Measurements from ENCODE around the gene FAAP20.

FAAP20 gene

DNA sequence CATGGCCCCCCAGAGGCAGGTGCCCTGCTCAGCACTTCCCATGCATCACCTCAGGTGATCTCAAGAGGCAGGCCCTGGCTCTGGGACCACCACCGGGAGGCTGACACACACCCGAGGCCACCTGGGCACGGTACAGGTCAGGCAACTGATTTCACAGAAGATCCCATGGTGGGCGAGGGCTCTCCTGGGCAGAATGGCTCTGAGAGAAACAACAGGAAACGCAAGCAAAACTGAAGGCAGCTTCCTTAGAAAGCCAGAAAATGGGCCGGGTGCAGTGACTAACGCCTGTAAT is 22.1 kb upstream of the FAAP20 start:
- no peaks in the 10 kb centered on the region for H3K9me3 ChIP-seq (ENCODE audit: control insufficient read depth, insufficient read depth, low read length)
- no peak for DNase-seq (ENCODE audit: low read depth, low spot score)
- H3K4me3 ChIP-seq (ENCODE audit: low read length) = no peak overlapping the region
- WGBS (ENCODE audit: insufficient coverage, insufficient read length) = no CpG with 5 or more reads among the region's 7 CpGs
- H3K27ac ChIP-seq (ENCODE audit: low read length) = no peak overlapping the region
- no peaks in the 10 kb centered on the region for H3K27me3 ChIP-seq (ENCODE audit: control insufficient read depth, insufficient read depth, low read length)
- no peaks in the 10 kb centered on the region for H3K36me3 ChIP-seq (ENCODE audit: control insufficient read depth, insufficient read depth, low read length)
- H3K4me1 ChIP-seq (ENCODE audit: control insufficient read depth, insufficient read depth, low read length) = peaks cover 5% of the 10 kb centered on the region

DNA sequence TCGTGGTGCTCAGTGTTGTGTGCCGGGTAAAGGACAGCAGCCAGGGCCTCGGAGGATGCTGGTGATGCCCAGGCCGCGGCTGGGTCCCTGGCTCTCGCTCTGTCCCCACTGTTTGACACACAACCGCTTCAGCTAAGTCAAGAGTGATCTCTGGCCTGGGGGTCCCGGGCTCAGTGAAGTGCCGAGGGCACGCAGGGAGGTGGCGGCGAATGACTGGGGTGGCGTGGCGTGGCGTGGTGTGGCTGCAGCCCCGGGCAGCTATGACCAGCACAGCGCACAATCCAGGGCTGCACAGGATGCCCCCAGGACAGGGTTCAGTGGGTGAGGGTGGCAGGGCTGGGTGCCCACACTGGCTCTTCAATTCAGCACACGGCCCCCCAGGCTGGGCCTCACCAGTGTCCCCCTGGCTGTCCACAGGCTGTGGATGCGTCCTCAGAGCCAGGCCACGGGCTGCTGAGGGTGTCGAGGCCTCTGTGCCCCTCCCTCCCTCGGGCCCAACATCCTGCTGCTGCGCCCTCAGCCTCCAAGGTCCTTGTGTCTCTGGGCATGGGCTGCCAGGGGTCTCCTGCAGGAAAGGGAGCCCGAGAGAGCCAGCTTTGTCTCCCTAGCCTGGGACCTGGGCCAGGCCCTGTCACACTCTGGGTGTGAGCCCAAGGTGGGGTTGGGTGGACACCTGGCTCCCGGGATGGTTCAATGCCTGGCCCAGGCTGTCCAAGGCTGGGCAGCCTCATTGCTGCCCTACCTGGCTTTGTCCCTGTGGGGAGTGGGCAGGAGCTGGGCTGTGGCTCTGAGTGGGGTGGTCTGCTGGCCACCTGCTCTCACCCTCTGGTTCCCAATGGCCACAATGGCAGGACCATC is 21.6 kb upstream of the FAAP20 start:
- Histone ChIP-seq H3K27me3 (ENCODE audit: control insufficient read depth, insufficient read depth, low read length) (no peaks in the 10 kb centered on the region), H3K4me1 (ENCODE audit: control insufficient read depth, insufficient read depth, low read length) (peaks cover 5% of the 10 kb centered on the region), H3K9me3 (ENCODE audit: control insufficient read depth, insufficient read depth, low read length) (no peaks in the 10 kb centered on the region), H3K36me3 (ENCODE audit: control insufficient read depth, insufficient read depth, low read length) (no peaks in the 10 kb centered on the region), H3K27ac (ENCODE audit: low read length) (no peak overlapping the region), H3K4me3 (ENCODE audit: low read length) (no peak overlapping the region)
- WGBS (ENCODE audit: insufficient coverage, insufficient read length) = no CpG with 5 or more reads among the region's 25 CpGs
- no peak for DNase-seq (ENCODE audit: low read depth, low spot score)

- H3K4me3 ChIP-seq (ENCODE audit: low read length) = no peak overlapping the region
- peaks cover 9% of the 10 kb centered on the region for H3K4me1 ChIP-seq (ENCODE audit: control insufficient read depth, insufficient read depth, low read length)
- H3K9me3 ChIP-seq (ENCODE audit: control insufficient read depth, insufficient read depth, low read length) = no peaks in the 10 kb centered on the region
- WGBS (ENCODE audit: insufficient coverage, insufficient read length) = no CpG with 5 or more reads among the region's 14 CpGs
- DNase-seq (ENCODE audit: low read depth, low spot score) = no peak
- no peaks in the 10 kb centered on the region for H3K27me3 ChIP-seq (ENCODE audit: control insufficient read depth, insufficient read depth, low read length)
- no peak overlapping the region for H3K27ac ChIP-seq (ENCODE audit: low read length)
- no peaks in the 10 kb centered on the region; the same call in 1 of the 2 replicates for H3K36me3 ChIP-seq (ENCODE audit: control insufficient read depth, insufficient read depth, low read length)
These were observed 20.8 kb upstream of the FAAP20 start for GRCh38 chr1:2215329-2215728.

DNA sequence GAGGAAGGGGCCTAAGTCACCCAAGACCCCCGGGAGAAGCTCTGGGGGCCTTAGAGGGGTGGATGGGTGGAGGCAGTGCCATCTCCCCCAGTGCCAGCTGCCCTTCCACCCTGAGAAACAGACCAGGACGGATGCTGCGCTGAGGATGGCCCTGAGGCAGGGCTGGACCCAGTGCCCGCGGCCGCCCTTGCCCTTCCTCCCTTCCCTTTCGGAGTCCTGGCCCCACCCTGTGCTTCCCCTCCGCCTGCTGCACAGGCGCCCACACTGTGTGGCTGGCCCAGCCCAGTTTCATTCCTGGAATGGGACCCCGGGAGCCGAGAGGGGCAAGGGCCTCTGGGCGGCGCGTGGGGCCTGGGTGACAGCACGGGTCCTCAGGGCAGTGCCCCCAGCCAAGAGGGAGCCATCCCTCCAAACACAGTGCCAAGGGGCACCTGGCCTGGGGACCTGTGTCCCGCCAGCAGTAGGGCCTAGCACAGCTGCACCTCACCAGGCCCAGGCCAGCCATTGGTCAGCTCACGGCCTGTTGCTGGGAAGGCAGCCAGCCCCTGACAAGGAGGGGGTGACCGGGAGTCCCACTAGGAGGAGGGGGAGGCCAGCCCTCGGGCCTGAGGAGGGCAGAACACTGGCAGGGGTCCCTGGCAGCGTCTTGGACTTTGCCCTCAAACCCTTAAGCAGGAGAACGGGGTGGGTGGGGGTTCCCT is 20.1 kb upstream of the FAAP20 start:
- DNase-seq (ENCODE audit: low read depth, low spot score) = no peak
- Histone ChIP-seq H3K4me1 (ENCODE audit: control insufficient read depth, insufficient read depth, low read length) (peaks cover 9% of the 10 kb centered on the region), H3K27ac (ENCODE audit: low read length) (no peak overlapping the region), H3K4me3 (ENCODE audit: low read length) (no peak overlapping the region), H3K9me3 (ENCODE audit: control insufficient read depth, insufficient read depth, low read length) (no peaks in the 10 kb centered on the region), H3K36me3 (ENCODE audit: control insufficient read depth, insufficient read depth, low read length) (no peaks in the 10 kb centered on the region; the same call in 1 of the 2 replicates), H3K27me3 (ENCODE audit: control insufficient read depth, insufficient read depth, low read length) (no peaks in the 10 kb centered on the region)
- no CpG with 5 or more reads among the region's 21 CpGs for WGBS (ENCODE audit: insufficient coverage, insufficient read length)

- Histone ChIP-seq H3K4me3 (ENCODE audit: low read length) (no peak overlapping the region), H3K4me1 (ENCODE audit: control insufficient read depth, insufficient read depth, low read length) (peaks cover 9% of the 10 kb centered on the region), H3K36me3 (ENCODE audit: control insufficient read depth, insufficient read depth, low read length) (no peaks in the 10 kb centered on the region; the same call in 1 of the 2 replicates), H3K27me3 (ENCODE audit: control insufficient read depth, insufficient read depth, low read length) (no peaks in the 10 kb centered on the region), H3K27ac (ENCODE audit: low read length) (no peak overlapping the region), H3K9me3 (ENCODE audit: control insufficient read depth, insufficient read depth, low read length) (no peaks in the 10 kb centered on the region)
- no peak for DNase-seq (ENCODE audit: low read depth, low spot score)
- no CpG with 5 or more reads among the region's 32 CpGs for WGBS (ENCODE audit: insufficient coverage, insufficient read length)
These were observed 19.3 kb upstream of the FAAP20 start for GRCh38 chr1:2213576-2214505.

- no peaks in the 10 kb centered on the region for H3K9me3 ChIP-seq (ENCODE audit: control insufficient read depth, insufficient read depth, low read length)
- H3K36me3 ChIP-seq (ENCODE audit: control insufficient read depth, insufficient read depth, low read length) = no peaks in the 10 kb centered on the region; the same call in 1 of the 2 replicates
- no peak overlapping the region for H3K27ac ChIP-seq (ENCODE audit: low read length)
- H3K27me3 ChIP-seq (ENCODE audit: control insufficient read depth, insufficient read depth, low read length) = no peaks in the 10 kb centered on the region
- WGBS (ENCODE audit: insufficient coverage, insufficient read length) = no CpG with 5 or more reads among the region's 49 CpGs
- DNase-seq (ENCODE audit: low read depth, low spot score) = no peak
- peak overlapping the region; percentile 26; the same call in 1 of the 2 replicates for H3K4me3 ChIP-seq (ENCODE audit: low read length)
- H3K4me1 ChIP-seq (ENCODE audit: control insufficient read depth, insufficient read depth, low read length) = peaks cover 9% of the 10 kb centered on the region
These were observed 18.2 kb upstream of the FAAP20 start for GRCh38 chr1:2212532-2213491.

GRCh38 chr1:2212274-2212531 is 17.6 kb upstream of the FAAP20 start:
- peak overlapping the region; percentile 1; the same call in 1 of the 2 replicates for H3K4me3 ChIP-seq (ENCODE audit: low read length)
- H3K9me3 ChIP-seq (ENCODE audit: control insufficient read depth, insufficient read depth, low read length) = no peaks in the 10 kb centered on the region
- peaks cover 9% of the 10 kb centered on the region for H3K4me1 ChIP-seq (ENCODE audit: control insufficient read depth, insufficient read depth, low read length)
- H3K36me3 ChIP-seq (ENCODE audit: control insufficient read depth, insufficient read depth, low read length) = no peaks in the 10 kb centered on the region; the same call in 1 of the 2 replicates
- no peaks in the 10 kb centered on the region for H3K27me3 ChIP-seq (ENCODE audit: control insufficient read depth, insufficient read depth, low read length)
- no CpG with 5 or more reads among the region's 10 CpGs for WGBS (ENCODE audit: insufficient coverage, insufficient read length)
- no peak for DNase-seq (ENCODE audit: low read depth, low spot score)
- H3K27ac ChIP-seq (ENCODE audit: low read length) = no peak overlapping the region

GRCh38 chr1:2210786-2211185 is 16.2 kb upstream of the FAAP20 start:
- Histone ChIP-seq H3K27me3 (ENCODE audit: control insufficient read depth, insufficient read depth, low read length) (no peaks in the 10 kb centered on the region), H3K4me1 (ENCODE audit: control insufficient read depth, insufficient read depth, low read length) (peaks cover 9% of the 10 kb centered on the region), H3K27ac (ENCODE audit: low read length) (no peak overlapping the region), H3K36me3 (ENCODE audit: control insufficient read depth, insufficient read depth, low read length) (no peaks in the 10 kb centered on the region; the same call in 1 of the 2 replicates), H3K9me3 (ENCODE audit: control insufficient read depth, insufficient read depth, low read length) (no peaks in the 10 kb centered on the region), H3K4me3 (ENCODE audit: low read length) (no peak overlapping the region)
- WGBS (ENCODE audit: insufficient coverage, insufficient read length) = no CpG with 5 or more reads among the region's 13 CpGs
- no peak for DNase-seq (ENCODE audit: low read depth, low spot score)

GRCh38 chr1:2210084-2210653 is 15.6 kb upstream of the FAAP20 start:
- no CpG with 5 or more reads among the region's 19 CpGs for WGBS (ENCODE audit: insufficient coverage, insufficient read length)
- no peaks in the 10 kb centered on the region for H3K27me3 ChIP-seq (ENCODE audit: control insufficient read depth, insufficient read depth, low read length)
- no peak for DNase-seq (ENCODE audit: low read depth, low spot score)
- H3K36me3 ChIP-seq (ENCODE audit: control insufficient read depth, insufficient read depth, low read length) = no peaks in the 10 kb centered on the region; the same call in 1 of the 2 replicates
- no peaks in the 10 kb centered on the region for H3K9me3 ChIP-seq (ENCODE audit: control insufficient read depth, insufficient read depth, low read length)
- no peak overlapping the region for H3K4me3 ChIP-seq (ENCODE audit: low read length)
- no peak overlapping the region for H3K27ac ChIP-seq (ENCODE audit: low read length)
- peaks cover 9% of the 10 kb centered on the region for H3K4me1 ChIP-seq (ENCODE audit: control insufficient read depth, insufficient read depth, low read length)

Data from iPS DF 6.9 (cell line).